ENCODE data around the gene NUTM1.
"Not testable (repeated sequence)": the region's sequence is repeated elsewhere in the genome, so short reads cannot be mapped to it uniquely, and the experiment has no call there.

Gene NUTM1

GRCh38 chr15:34373951-34374350 lies 30.8 kb downstream of the NUTM1 start:
- DNase-seq (ENCODE audit: low read depth), result no peak
- TF ChIP-seq CTCF (IDR thresholded peaks at IDR 0.05; ENCODE audit: low read depth, low read length, missing control alignments), result no peak
- H3K4me3 ChIP-seq (ENCODE audit: low read depth, low read length), result no peak overlapping the region

GRCh38 chr15:34374816-34375215 lies 31.7 kb downstream of the NUTM1 start:
- no peak for DNase-seq (ENCODE audit: low read depth)
- H3K4me3 ChIP-seq (ENCODE audit: low read depth, low read length), result no peak overlapping the region
- no peak for TF ChIP-seq CTCF (IDR thresholded peaks at IDR 0.05; ENCODE audit: low read depth, low read length, missing control alignments)

GRCh38 chr15:34375541-34375940 lies 32.4 kb downstream of the NUTM1 start:
- DNase-seq (ENCODE audit: low read depth); H3K4me3 ChIP-seq (ENCODE audit: low read depth, low read length): not testable (repeated sequence)

GRCh38 chr15:34376856-34377255 lies 33.7 kb downstream of the NUTM1 start:
- no peak overlapping the region for H3K4me3 ChIP-seq (ENCODE audit: low read depth, low read length)
- no peak for TF ChIP-seq CTCF (IDR thresholded peaks at IDR 0.05; ENCODE audit: low read depth, low read length, missing control alignments)
- DNase-seq (ENCODE audit: low read depth), result no peak

- not testable (repeated sequence) for DNase-seq (ENCODE audit: low read depth)
These were observed 37.4 kb downstream of the NUTM1 start for GRCh38 chr15:34380491-34380890.

GRCh38 chr15:34381829-34382521 lies 38.9 kb downstream of the NUTM1 start:
- not testable (repeated sequence) for DNase-seq (ENCODE audit: low read depth); H3K4me3 ChIP-seq (ENCODE audit: low read depth, low read length)

More at GRCh38 chr15:34380491-34380890, 37.4 kb downstream of the NUTM1 start:
- not testable (repeated sequence) for H3K4me3 ChIP-seq (ENCODE audit: low read depth, low read length)

- not testable (repeated sequence) for H3K4me3 ChIP-seq (ENCODE audit: low read depth, low read length); DNase-seq (ENCODE audit: low read depth)
These were observed 46.5 kb downstream of the NUTM1 start for GRCh38 chr15:34389594-34390086.

GRCh38 chr15:34392981-34393380 lies 49.9 kb downstream of the NUTM1 start:
- DNase-seq (ENCODE audit: low read depth); H3K4me3 ChIP-seq (ENCODE audit: low read depth, low read length): not testable (repeated sequence)

- not testable (repeated sequence) for DNase-seq (ENCODE audit: low read depth); H3K4me3 ChIP-seq (ENCODE audit: low read depth, low read length)
These were observed 54.6 kb downstream of the NUTM1 start for GRCh38 chr15:34397637-34398259.

GRCh38 chr15:34403160-34403598 lies 60.1 kb downstream of the NUTM1 start:
- not testable (repeated sequence) for H3K4me3 ChIP-seq (ENCODE audit: low read depth, low read length); DNase-seq (ENCODE audit: low read depth)

- H3K4me3 ChIP-seq (ENCODE audit: low read depth, low read length); DNase-seq (ENCODE audit: low read depth): not testable (repeated sequence)
These were observed 60.8 kb downstream of the NUTM1 start for GRCh38 chr15:34403899-34404298.
